GM12891 (cell line): Measurements from ENCODE around the gene WDR31.

Experiments used
- POLR2A ChIP-seq: IDR thresholded peaks from 2 replicates; pipeline ENCODE4 v1.6.1; 2011; ENCODE audit warnings: low read depth, low read length, control low read depth
- POLR2AphosphoS5 ChIP-seq: IDR thresholded peaks from 2 replicates; pipeline ENCODE4 v1.6.1; 2011; ENCODE audit warnings: low read depth, low read length, control low read depth

DNA sequence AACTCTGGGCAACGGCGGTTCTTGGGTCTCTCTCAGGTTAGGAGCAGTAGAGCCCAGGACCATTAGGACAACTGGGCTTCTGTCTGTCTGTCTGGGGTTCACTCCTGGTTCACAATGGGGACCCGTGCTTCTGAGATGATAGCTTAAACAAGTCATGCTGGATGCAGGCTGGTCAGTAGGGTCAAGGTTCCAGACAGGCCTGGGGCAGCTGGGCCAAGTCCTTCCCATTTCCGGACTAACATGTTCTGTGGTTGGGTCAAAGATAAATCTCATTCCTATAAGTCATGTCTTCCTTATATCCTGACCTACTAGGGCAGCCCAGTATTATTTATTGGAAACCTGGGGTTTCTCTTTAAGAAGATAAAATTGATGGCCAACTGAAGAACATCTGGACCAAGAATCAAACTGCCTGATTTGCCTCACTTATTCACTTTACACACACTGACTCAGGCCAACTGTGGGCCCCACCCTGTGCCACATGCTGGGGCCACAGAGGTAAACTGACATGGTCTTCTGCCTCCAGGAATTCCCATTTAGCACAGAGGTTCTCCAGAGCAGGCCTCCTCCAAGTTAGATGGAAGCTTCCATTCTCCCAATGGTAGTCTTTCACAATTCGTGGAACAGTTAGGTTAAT is 28.4 kb upstream of the WDR31 start:
- TF ChIP-seq POLR2AphosphoS5 (no peak), POLR2A (no peak)
